Mammary epithelial cell (primary cell): ENCODE results near the gene SKI.

Experiments
- CTCF ChIP-seq, 2 donors: IDR thresholded peaks in 1 of 2; conservative IDR thresholded peaks in 1 of 2; 2 replicates each; pipeline ENCODE4 v1.5.1; 2011 to 2012; ENCODE audit warnings: inconsistent platforms in 2 of 2, low read length in 2 of 2, mild to moderate bottlenecking in 2 of 2, control low read depth in 1 of 2, low read depth in 1 of 2; ENCODE audit not compliant: insufficient read depth in 1 of 2; ENCODE audit errors: extremely low read depth in 1 of 2
- EZH2 ChIP-seq: IDR thresholded peaks from 2 replicates; pipeline ENCODE4 v1.6.1; 2012; ENCODE audit warnings: low read length, inconsistent platforms, borderline replicate concordance

DNA sequence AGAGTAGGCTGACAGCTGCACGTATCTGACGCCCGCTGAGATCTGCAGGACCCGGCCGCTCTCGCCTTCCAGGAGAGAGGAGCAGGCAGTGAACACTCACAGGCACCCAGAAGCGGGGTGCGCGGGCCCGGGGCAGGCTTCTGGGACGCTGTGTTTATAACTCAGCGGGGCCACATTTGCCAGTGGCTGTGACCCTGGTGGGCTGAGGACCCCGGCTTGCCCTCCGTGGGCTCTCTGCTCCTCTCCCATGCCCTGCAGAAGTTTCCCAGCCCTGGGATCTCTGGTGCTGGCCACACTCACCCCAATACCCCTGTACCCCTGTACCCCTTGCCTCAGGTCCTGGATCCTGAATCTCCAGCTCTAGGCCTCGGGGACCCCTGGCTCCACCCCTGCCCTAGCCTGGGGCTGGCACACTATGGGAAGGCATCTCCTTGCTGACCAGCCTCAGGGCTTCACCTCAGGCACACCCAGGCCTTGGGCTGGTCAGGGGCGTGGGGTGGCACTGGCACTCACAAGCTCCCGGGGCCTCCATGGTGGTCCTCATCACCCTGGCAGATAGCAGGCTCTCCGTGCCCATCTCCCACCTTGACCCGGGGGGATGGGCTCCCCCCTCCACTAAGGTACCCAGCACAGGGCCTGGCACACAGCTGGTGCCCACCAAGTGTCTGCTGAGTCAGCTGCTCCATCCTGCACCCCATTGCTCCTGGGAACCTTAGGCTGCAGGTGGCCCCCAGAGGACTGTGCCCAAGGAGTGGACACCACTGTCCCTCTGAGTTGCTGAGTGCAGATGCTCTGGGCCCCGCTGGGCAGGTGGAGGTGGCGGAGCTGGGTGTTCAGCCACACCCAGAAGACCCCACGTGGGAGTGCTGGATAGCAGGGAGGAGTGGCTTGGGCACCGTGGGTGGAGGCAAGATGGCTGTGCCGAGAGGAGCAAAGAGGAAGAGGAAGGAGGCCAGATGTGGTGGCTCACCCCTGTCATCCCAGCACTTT is 130.8 kb downstream of the SKI start:
- no peak for TF ChIP-seq CTCF (conservative IDR thresholded peaks at IDR 0.05 in 1 of 2, IDR thresholded peaks at IDR 0.05 in 1 of 2; ENCODE audit: extremely low read depth in 1 of 2, insufficient read depth in 1 of 2, low read depth in 1 of 2, low read length in 2 of 2)
- TF ChIP-seq EZH2 = no peak
